Transverse colon (tissue), 4 donors: ENCODE data around the gene TTYH2. TPM values are rescaled to one million over a fixed set of nuclear protein-coding genes. Genes with fewer than 3 reads are reported as not detected.
"Not testable (repeated sequence)": the region's sequence is repeated elsewhere in the genome, so short reads cannot be mapped to it uniquely, and the experiment has no call there.

Experiments
- DNase-seq: peaks from one replicate; pipeline ENCODE4 v3.0.0-alpha.2; 2019
- H3K27ac ChIP-seq, 4 donors: fragments of 200-600 bp; sonication (generic); 2 replicates each; pipeline ENCODE4 v1.5.1; 2016 to 2018; ENCODE audit warnings: inconsistent platforms in 4 of 4
- H3K27me3 ChIP-seq: fragments of 200-600 bp; sonication (generic); 2 replicates; pipeline ENCODE4 v1.5.1; 2017; ENCODE audit warnings: inconsistent platforms
- H3K36me3 ChIP-seq, 4 donors: fragments of 200-600 bp; sonication (generic); 2 replicates each; pipeline ENCODE4 v1.5.1; 2017 to 2019; ENCODE audit warnings: inconsistent platforms in 4 of 4
- H3K4me1 ChIP-seq, 4 donors: fragments of 200-600 bp; sonication (generic); 2 replicates each; pipeline ENCODE4 v1.5.1; 2017 to 2020; ENCODE audit warnings: inconsistent platforms in 4 of 4
- H3K4me3 ChIP-seq, 4 donors: fragments of 200-600 bp; sonication (generic); 1 replicate in 1 of 4; 2 replicates in 3 of 4; pipeline versions ENCODE4 v1.5.1 to v1.6.1; 2017 to 2019; ENCODE audit warnings: inconsistent platforms in 4 of 4
- H3K9me3 ChIP-seq, 2 donors: fragments of 200-600 bp; sonication (generic); 2 replicates each; pipeline ENCODE4 v1.5.1; 2017 to 2019; ENCODE audit warnings: inconsistent platforms in 2 of 2
- EP300 ChIP-seq: sonication (generic); formaldehyde crosslinking; IDR thresholded peaks from one replicate; pipeline ENCODE4 v1.6.1; 2017; ENCODE audit warnings: antibody characterized with exemption, low read depth
- POLR2A ChIP-seq: fragments of 450-650 bp; IDR thresholded peaks from one replicate; pipeline ENCODE4 v1.6.1; 2016; ENCODE audit warnings: antibody characterized with exemption, mild to moderate bottlenecking, moderate library complexity
- POLR2AphosphoS5 ChIP-seq, 3 donors: sonication (generic); formaldehyde crosslinking; IDR thresholded peaks; one replicate each; pipeline ENCODE4 v1.6.1; 2016; ENCODE audit warnings: antibody characterized with exemption in 3 of 3
- WGBS, 2 donors: methylation state at CpG; one replicate each; pipeline ENCODE4 v1.1.5; 2018; ENCODE audit warnings: low coverage in 1 of 2; 5-methylcytosine and 5-hydroxymethylcytosine counted together
- in situ Hi-C, 4 donors: fragments of 200-750 bp; cut with MboI; loops; one replicate each; pipeline versions ENCODE4 v1.15.0 to v1.15.1; 2017; ENCODE audit warnings: low sequenced_read_pairs in 3 of 4, low pct_ligation_motif_present in 1 of 4, low pct_unique_long_range_greater_than_20kb in 1 of 4
- intact Hi-C: fragments of 100-400 bp; cut with DNase I; formaldehyde crosslinking; loops from one replicate; pipeline ENCODE4 v1.15.1; 2023; ENCODE audit warnings: low total_unique reads
- total RNA-seq, 4 donors: library from RNA; depleted of rRNA; stranded (reverse); fragments of >200 nt; gene quantifications; one replicate each; pipeline ENCODE4 v1.1.0, GENCODE V29; 2016
- TF ChIP-seq, protein P1 (sequence below), 5 experiments: fragments of 200-600 bp in 3 of 5; fragments of 450-650 bp in 2 of 5; sonication (generic) in 3 of 5; IDR thresholded peaks; 1 replicate in 2 of 5; 2 replicates in 3 of 5; pipeline ENCODE4 v1.5.1; 2016 to 2017; ENCODE audit warnings: antibody characterized with exemption in 5 of 5, inconsistent platforms in 3 of 5, mild to moderate bottlenecking in 2 of 5, moderate library complexity in 1 of 5

TTYH2 gene
- total RNA-seq, 4 donors from 2014 or later, result 0.37 to 5.2 (median 2.3) TPM

DNA sequence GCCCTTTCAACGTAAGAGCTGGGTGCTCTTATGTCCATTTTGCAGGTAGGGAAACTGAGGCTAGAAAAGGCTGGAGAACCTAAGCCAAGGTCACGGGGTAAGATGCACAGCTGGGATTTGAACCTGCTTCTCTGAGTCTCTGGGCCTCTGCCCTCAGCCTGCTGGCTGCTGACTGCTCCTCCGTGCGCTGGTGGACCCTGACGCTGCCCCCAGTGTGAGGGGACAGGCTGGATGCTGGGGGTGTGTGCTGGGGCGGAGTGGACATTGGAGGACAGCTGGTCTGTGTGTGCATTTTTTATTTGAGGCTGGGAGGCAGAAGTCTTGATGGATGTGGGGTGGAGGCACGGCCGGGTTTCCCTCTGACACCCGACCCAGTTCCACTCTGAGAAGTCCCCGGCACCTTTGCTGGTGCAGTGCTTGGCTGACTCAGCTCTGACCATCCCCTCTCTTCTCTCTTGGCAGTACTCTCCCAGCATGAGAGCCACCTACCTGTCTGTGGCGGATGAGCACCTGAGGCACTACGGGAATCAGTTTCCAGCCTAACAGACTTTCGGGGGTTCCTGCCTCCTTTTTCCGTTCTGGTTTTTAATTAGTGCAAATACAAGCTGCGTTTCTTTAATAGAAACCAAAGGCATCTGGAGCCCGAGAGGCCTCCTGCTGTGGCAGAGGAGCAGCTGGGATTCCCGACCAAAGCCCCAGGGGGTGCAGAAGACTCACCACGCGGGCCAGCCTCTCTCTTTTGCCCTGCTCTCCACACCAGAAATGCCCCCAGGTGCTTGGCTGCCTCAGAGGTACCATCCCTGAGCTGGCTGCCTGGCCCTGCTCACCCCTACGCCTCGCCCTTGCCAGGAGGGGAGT lies 46.5 kb downstream of the TTYH2 start:
- H3K4me3 ChIP-seq, result no peak overlapping the region
- H3K36me3 ChIP-seq, result no peaks in the 10 kb centered on the region
- no peak for TF ChIP-seq POLR2A
- WGBS, 2 donors, result 73 to 74% methylated on average over 7 to 21 of the region's 21 CpGs
- in situ Hi-C loops, result no loop called here
- no peak for DNase-seq
- intact Hi-C loops, result loop anchor here (2.0 kb wide), 1 partner anchor 71 kb away; no protein-coding TSS in a partner anchor
- H3K27me3 ChIP-seq, result no peaks in the 10 kb centered on the region
- no peaks in the 10 kb centered on the region for H3K4me1 ChIP-seq
- H3K27ac ChIP-seq, result no peak overlapping the region
- H3K9me3 ChIP-seq, result no peaks in the 10 kb centered on the region

DNA sequence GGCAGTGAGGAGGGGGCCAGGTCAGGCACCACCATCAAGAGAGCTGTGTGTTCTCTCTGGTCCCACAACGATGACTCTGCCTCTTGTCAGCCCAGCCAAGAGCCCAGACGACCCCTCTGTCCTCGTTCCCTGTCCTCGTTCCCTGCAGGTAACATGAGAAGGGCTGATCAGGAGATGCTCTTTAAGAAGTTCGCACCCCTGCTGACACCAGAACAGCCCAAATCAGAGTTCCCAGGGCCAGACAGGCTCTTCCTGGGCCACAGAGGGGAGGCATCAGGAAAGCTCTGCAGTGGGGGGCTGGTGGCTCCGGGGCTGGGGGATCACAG lies 47.1 kb downstream of the TTYH2 start:
- intact Hi-C loops (no loop called here), in situ Hi-C loops (no loop called here)
- H3K4me1 ChIP-seq, result no peaks in the 10 kb centered on the region
- H3K4me3 ChIP-seq, result no peak overlapping the region
- DNase-seq, result no peak
- no peaks in the 10 kb centered on the region for H3K27me3 ChIP-seq
- 76% methylated on average over 6 of the region's 6 CpGs; no CpG with 5 or more reads in 1 of the 2 donors for WGBS, 2 donors
- no peak for TF ChIP-seq EP300
- H3K36me3 ChIP-seq, result no peaks in the 10 kb centered on the region
- H3K9me3 ChIP-seq, result no peaks in the 10 kb centered on the region
- no peak overlapping the region for H3K27ac ChIP-seq

DNA sequence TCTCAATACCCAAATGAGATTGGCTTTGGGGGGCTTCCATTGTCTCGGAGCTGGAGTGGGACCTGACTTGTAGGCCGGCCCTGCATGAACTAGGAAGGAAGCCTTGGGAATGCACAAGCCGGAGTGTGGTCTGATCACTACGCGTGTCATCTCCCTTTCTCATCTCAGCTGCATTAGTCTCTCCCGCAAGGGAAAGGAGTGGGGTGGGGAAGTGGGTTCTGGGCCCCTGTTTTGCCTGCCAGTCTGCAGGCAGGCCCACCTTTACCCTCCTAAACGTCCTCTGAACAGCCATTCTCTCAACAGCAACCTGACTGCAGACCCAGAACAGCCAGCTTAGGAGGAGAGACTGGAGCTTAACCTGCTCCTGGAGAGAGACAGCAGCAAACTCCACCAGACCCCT lies 49.2 kb downstream of the TTYH2 start:
- DNase-seq, result no peak
- Histone ChIP-seq H3K9me3 (no peaks in the 10 kb centered on the region), H3K27me3 (no peaks in the 10 kb centered on the region), H3K4me1 (no peaks in the 10 kb centered on the region), H3K4me3 (no peak overlapping the region), H3K36me3 (no peaks in the 10 kb centered on the region), H3K27ac (no peak overlapping the region)
- WGBS, 2 donors, result 87% methylated on average over 7 of the region's 7 CpGs; no CpG with 5 or more reads in 1 of the 2 donors
- in situ Hi-C loops (no loop called here), intact Hi-C loops (no loop called here)
- TF ChIP-seq EP300, result no peak
- TF ChIP-seq POLR2A, result no peak
- no peak for TF ChIP-seq POLR2AphosphoS5 (IDR thresholded peaks at IDR 0.05)
- TF ChIP-seq, protein P1, sequence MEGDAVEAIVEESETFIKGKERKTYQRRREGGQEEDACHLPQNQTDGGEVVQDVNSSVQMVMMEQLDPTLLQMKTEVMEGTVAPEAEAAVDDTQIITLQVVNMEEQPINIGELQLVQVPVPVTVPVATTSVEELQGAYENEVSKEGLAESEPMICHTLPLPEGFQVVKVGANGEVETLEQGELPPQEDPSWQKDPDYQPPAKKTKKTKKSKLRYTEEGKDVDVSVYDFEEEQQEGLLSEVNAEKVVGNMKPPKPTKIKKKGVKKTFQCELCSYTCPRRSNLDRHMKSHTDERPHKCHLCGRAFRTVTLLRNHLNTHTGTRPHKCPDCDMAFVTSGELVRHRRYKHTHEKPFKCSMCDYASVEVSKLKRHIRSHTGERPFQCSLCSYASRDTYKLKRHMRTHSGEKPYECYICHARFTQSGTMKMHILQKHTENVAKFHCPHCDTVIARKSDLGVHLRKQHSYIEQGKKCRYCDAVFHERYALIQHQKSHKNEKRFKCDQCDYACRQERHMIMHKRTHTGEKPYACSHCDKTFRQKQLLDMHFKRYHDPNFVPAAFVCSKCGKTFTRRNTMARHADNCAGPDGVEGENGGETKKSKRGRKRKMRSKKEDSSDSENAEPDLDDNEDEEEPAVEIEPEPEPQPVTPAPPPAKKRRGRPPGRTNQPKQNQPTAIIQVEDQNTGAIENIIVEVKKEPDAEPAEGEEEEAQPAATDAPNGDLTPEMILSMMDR (IDR thresholded peaks at IDR 0.05), result no peak

DNA sequence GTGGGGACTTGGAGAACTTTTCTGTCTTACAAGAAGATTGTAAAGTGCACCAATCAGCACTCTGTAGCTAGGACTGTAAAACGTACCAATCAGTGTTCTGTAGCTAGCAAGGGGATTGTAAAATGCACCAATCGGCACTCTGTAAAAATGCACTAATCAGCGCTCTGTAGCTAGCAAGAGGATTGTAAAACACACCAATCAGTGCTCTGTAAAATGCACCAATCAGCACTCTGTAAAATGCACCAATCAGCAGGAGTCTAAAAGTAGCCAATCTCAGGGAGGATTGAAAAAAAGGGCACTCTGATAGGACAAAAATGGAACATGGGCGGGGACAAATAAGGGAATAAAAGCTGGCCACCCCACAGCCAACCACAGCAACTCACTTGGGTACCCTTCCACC lies 53.7 kb downstream of the TTYH2 start:
- in situ Hi-C loops, H3K27ac ChIP-seq, H3K27me3 ChIP-seq, H3K4me3 ChIP-seq, H3K36me3 ChIP-seq, DNase-seq, intact Hi-C loops, H3K9me3 ChIP-seq, H3K4me1 ChIP-seq: not testable (repeated sequence)
- 88 to 92% methylated on average over 2 to 4 of the region's 4 CpGs for WGBS, 2 donors

DNA sequence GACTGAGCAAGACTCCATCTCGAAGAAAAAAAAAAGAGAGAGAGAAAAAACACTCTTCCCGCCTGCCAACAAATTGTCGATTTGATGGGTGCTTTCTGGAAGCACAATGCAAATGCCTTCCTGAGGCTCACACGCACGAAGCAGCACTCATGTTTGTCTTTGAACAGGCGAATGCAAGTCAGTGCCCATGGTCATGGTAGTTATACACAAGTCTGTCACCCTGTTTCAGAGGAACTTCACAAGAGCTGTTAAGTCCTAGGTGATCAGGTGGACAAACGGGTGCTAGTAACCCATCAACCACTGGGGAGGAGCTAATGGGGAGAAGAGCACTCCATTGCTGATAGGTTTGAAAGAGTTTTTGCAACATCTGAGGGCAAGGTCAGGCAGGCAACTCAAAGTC lies 54.2 kb downstream of the TTYH2 start:
- H3K36me3 ChIP-seq, result no peaks in the 10 kb centered on the region
- DNase-seq, result no peak
- intact Hi-C loops, result no loop called here
- H3K27me3 ChIP-seq, result no peaks in the 10 kb centered on the region
- WGBS, 2 donors, result 85 to 86% methylated on average over 6 to 7 of the region's 7 CpGs
- H3K4me1 ChIP-seq, result no peaks in the 10 kb centered on the region
- in situ Hi-C loops, result no loop called here
- H3K9me3 ChIP-seq, result no peaks in the 10 kb centered on the region
- TF ChIP-seq POLR2AphosphoS5 (IDR thresholded peaks at IDR 0.05), result no peak
- TF ChIP-seq POLR2A, result no peak
- TF ChIP-seq, protein P1 (IDR thresholded peaks at IDR 0.05), result no peak
- no peak for TF ChIP-seq EP300
- no peak overlapping the region for H3K27ac ChIP-seq
- no peak overlapping the region for H3K4me3 ChIP-seq
